LNCaP clone FGC (cell line): ENCODE results near the gene C1QTNF2.

ENCODE experiments used
- DNase-seq: peaks from one replicate; pipeline ENCODE4 v3.0.0-alpha.2; 2011; ENCODE audit warnings: low read depth
- H3K4me3 ChIP-seq: 2 replicates; pipeline ENCODE4 v1.5.1; 2011; ENCODE audit warnings: mild to moderate bottlenecking, low read depth, low read length, control low read depth
- TF ChIP-seq, protein P1 (sequence below): IDR thresholded peaks from 2 replicates; pipeline ENCODE4 v1.5.1; 2012; ENCODE audit warnings: mild to moderate bottlenecking; ENCODE audit not compliant: control insufficient read depth, insufficient read depth; ENCODE audit errors: extremely low read depth

Gene C1QTNF2

GRCh38 chr5:160306696-160307095, 63.7 kb downstream of the C1QTNF2 start:
- DNase-seq = no peak
- TF ChIP-seq, protein P1, sequence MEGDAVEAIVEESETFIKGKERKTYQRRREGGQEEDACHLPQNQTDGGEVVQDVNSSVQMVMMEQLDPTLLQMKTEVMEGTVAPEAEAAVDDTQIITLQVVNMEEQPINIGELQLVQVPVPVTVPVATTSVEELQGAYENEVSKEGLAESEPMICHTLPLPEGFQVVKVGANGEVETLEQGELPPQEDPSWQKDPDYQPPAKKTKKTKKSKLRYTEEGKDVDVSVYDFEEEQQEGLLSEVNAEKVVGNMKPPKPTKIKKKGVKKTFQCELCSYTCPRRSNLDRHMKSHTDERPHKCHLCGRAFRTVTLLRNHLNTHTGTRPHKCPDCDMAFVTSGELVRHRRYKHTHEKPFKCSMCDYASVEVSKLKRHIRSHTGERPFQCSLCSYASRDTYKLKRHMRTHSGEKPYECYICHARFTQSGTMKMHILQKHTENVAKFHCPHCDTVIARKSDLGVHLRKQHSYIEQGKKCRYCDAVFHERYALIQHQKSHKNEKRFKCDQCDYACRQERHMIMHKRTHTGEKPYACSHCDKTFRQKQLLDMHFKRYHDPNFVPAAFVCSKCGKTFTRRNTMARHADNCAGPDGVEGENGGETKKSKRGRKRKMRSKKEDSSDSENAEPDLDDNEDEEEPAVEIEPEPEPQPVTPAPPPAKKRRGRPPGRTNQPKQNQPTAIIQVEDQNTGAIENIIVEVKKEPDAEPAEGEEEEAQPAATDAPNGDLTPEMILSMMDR = no peak
- H3K4me3 ChIP-seq = no peak overlapping the region

DNA sequence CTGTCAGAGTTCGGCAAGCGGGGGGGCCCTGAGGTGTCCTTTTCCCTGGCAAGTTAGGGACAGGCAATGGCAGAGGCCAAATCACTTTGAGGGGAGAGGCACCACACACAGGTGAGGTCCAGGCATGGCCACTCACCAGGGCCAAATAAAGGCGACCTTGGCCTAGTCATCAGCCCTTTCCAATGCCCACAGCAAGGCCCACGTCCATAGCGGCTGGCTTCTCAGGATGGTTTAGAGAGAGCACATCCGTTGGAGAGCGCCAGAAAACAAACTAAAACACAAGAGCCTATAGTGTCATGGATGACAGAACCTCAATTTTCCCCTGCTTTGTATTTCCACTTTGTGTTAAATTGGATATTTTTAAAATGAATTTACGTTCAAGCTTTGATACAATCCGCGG, 65.1 kb downstream of the C1QTNF2 start:
- no peak overlapping the region for H3K4me3 ChIP-seq
- DNase-seq = no peak
- TF ChIP-seq, protein P1 = no peak

- TF ChIP-seq, protein P1 = no peak
- no peak for DNase-seq
- no peak overlapping the region for H3K4me3 ChIP-seq
Measured at GRCh38 chr5:160303690-160304089, 66.7 kb downstream of the C1QTNF2 start.

GRCh38 chr5:160298189-160298588, 72.2 kb downstream of the C1QTNF2 start:
- H3K4me3 ChIP-seq = no peak overlapping the region
- no peak for DNase-seq
- TF ChIP-seq, protein P1 = no peak

DNA sequence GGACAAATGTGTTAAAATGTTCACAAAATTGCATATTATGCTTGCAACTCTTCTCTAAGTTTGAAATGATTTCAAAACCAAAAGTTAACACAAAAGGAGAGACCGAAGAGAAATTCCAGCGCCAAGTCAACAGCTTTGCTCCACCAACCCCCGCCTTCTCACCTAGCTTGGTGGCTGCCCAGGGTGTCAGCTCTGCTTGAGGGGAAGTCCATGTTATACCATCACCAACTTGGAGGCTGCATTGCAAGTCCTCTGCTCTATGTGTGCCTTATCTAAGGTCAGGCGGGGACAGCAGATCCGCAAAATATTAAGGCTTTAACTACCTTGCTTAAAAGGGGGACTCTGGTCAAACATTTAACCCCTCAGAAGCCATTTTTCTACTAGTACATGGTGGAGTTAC, 72.7 kb downstream of the C1QTNF2 start:
- no peak for DNase-seq
- TF ChIP-seq, protein P1 = no peak
- no peak overlapping the region for H3K4me3 ChIP-seq
